ENCODE measurements around the gene PLAAT5.

DNA sequence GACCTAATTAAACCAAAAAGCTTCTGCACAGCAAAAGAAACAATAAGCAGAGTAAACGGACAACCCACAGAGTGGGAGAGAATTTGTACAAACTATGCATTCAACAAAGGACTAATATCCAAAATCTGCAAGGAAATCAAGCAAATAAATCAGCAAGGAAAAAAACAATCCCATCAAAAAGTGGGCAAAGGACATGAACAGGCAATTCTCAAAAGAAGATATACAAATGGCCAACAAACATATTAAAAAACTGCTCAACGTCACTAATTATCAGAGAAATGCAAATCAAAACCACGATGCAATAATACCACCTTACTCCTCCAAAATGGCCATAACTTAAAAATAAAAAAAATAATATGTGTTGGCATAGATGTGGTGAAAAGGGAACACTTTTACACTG lies 5.2 kb downstream of the PLAAT5 start:
- TF ChIP-seq, protein P1, sequence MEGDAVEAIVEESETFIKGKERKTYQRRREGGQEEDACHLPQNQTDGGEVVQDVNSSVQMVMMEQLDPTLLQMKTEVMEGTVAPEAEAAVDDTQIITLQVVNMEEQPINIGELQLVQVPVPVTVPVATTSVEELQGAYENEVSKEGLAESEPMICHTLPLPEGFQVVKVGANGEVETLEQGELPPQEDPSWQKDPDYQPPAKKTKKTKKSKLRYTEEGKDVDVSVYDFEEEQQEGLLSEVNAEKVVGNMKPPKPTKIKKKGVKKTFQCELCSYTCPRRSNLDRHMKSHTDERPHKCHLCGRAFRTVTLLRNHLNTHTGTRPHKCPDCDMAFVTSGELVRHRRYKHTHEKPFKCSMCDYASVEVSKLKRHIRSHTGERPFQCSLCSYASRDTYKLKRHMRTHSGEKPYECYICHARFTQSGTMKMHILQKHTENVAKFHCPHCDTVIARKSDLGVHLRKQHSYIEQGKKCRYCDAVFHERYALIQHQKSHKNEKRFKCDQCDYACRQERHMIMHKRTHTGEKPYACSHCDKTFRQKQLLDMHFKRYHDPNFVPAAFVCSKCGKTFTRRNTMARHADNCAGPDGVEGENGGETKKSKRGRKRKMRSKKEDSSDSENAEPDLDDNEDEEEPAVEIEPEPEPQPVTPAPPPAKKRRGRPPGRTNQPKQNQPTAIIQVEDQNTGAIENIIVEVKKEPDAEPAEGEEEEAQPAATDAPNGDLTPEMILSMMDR (IDR thresholded peaks at IDR 0.05; ENCODE audit: extremely low read depth in 1 of 2, insufficient read depth in 1 of 2, low read depth in 1 of 2, low read length in 2 of 2), result no peak
- TF ChIP-seq JUN (IDR thresholded peaks at IDR 0.05; ENCODE audit: borderline replicate concordance, insufficient read depth, insufficient read length, low read depth) (no peak), POLR2A (IDR thresholded peaks at IDR 0.05; ENCODE audit: low read depth, low read length) (no peak), EZH2 (IDR thresholded peaks at IDR 0.05; ENCODE audit: borderline replicate concordance, low read depth, low read length, severe bottlenecking) (no peak), GATA2 (IDR thresholded peaks at IDR 0.05; ENCODE audit: insufficient read depth, insufficient read length, low read depth, low read length) (no peak), POLR2AphosphoS5 (IDR thresholded peaks at IDR 0.05; ENCODE audit: insufficient read depth, low read depth, low read length) (no peak), MAX (IDR thresholded peaks at IDR 0.05; ENCODE audit: insufficient read depth, insufficient read length) (no peak), FOS (IDR thresholded peaks at IDR 0.05; ENCODE audit: borderline replicate concordance, insufficient read depth, low read length) (no peak), MYC (IDR thresholded peaks at IDR 0.05; ENCODE audit: low read depth, low read length) (no peak)
